ENCODE results near the gene PTPRN2. TPM values are rescaled to one million over a fixed set of nuclear protein-coding genes. Genes with fewer than 3 reads are reported as not detected.

Gene PTPRN2
- total and polyA plus RNA-seq, 9 of the 15 experiments (the other 6 are each of a cell fraction or from before 2014, with no cell fraction given) = not detected

DNA sequence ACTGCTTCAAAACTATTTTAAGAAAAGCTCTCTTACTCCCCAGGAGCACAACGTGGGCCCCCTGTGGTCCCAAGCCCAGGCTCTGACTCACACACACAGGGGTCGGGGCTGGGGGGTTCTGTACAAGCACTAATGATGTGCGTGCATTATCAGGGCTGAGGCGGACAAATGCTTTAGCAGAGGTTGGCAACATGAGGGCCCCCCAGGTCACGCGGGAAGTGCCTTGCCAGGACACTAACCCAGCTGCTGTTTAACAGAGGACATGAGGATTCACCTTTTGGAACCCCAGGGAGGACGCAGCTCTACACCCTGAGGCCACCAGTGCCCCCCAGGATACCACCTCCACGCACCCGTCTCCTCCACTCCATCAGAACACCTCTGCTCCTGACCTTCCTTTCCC, 908.0 kb downstream of the PTPRN2 start:
- H3K9me1 ChIP-seq (ENCODE audit: control insufficient read depth, insufficient read depth, low read length) = peaks cover 4% of the 10 kb centered on the region
- no peak overlapping the region for H3K4me2 ChIP-seq (ENCODE audit: insufficient read depth, low read length)
- H3K79me2 ChIP-seq (ENCODE audit: control insufficient read depth, insufficient read depth, low read length) = no peaks in the 10 kb centered on the region
- H3K27ac ChIP-seq (ENCODE audit: extremely low read depth, low read depth, low read length) = no peak overlapping the region
- DNase-seq (ENCODE audit: extremely low read depth in 1 of 4, low spot score in 3 of 4) = no peak
- ChIA-PET CTCF (ENCODE audit: low intra/inter-chr PET ratio) (no interaction called here), POLR2A (no interaction called here)
- in situ Hi-C loops (cut with MboI) = no loop called here
- 0 out of 2 replicates have a peak, but pooled peaks cover 7% of the 10 kb centered on the region for H4K20me1 ChIP-seq (replicated peaks; ENCODE audit: control insufficient read depth, insufficient read depth, low read length)
- peaks cover 67 to 75% of the 10 kb centered on the region in 2 experiments for H3K27me3 ChIP-seq (ENCODE audit: control insufficient read depth in 2 of 2, insufficient read depth in 2 of 2, low read length in 2 of 2)
- no peak overlapping the region for H3K9ac ChIP-seq (ENCODE audit: insufficient read depth in 1 of 2, low read depth in 2 of 2, low read length in 2 of 2)
- H3K36me3 ChIP-seq (ENCODE audit: control insufficient read depth, insufficient read depth, low read length) = no peaks in the 10 kb centered on the region
- no peak for FAIRE-seq
- 1% methylated on average over 9 of the region's 9 CpGs for WGBS (ENCODE audit: insufficient coverage, low coverage, missing lambda C conversion rate)
- no peak overlapping the region for H3K4me3 ChIP-seq
- TF ChIP-seq, protein P1, sequence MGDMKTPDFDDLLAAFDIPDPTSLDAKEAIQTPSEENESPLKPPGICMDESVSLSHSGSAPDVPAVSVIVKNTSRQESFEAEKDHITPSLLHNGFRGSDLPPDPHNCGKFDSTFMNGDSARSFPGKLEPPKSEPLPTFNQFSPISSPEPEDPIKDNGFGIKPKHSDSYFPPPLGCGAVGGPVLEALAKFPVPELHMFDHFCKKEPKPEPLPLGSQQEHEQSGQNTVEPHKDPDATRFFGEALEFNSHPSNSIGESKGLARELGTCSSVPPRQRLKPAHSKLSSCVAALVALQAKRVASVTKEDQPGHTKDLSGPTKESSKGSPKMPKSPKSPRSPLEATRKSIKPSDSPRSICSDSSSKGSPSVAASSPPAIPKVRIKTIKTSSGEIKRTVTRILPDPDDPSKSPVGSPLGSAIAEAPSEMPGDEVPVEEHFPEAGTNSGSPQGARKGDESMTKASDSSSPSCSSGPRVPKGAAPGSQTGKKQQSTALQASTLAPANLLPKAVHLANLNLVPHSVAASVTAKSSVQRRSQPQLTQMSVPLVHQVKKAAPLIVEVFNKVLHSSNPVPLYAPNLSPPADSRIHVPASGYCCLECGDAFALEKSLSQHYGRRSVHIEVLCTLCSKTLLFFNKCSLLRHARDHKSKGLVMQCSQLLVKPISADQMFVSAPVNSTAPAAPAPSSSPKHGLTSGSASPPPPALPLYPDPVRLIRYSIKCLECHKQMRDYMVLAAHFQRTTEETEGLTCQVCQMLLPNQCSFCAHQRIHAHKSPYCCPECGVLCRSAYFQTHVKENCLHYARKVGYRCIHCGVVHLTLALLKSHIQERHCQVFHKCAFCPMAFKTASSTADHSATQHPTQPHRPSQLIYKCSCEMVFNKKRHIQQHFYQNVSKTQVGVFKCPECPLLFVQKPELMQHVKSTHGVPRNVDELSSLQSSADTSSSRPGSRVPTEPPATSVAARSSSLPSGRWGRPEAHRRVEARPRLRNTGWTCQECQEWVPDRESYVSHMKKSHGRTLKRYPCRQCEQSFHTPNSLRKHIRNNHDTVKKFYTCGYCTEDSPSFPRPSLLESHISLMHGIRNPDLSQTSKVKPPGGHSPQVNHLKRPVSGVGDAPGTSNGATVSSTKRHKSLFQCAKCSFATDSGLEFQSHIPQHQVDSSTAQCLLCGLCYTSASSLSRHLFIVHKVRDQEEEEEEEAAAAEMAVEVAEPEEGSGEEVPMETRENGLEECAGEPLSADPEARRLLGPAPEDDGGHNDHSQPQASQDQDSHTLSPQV (IDR thresholded peaks at IDR 0.05) = no peak
- TF ChIP-seq PTBP1 (IDR thresholded peaks at IDR 0.05; ENCODE audit: low read depth, low read length) = no peak
- no peak for TF ChIP-seq BMI1 (IDR thresholded peaks at IDR 0.05; ENCODE audit: low read length)
- TF ChIP-seq CHD4 (IDR thresholded peaks at IDR 0.05; ENCODE audit: insufficient read depth, insufficient replicate concordance, low read depth, low read length, poor library complexity, severe bottlenecking) = no peak
- no peaks in the 10 kb centered on the region for H3K9me3 ChIP-seq (replicated peaks; ENCODE audit: control insufficient read depth, insufficient read depth, low read depth, low read length)
- no TSS peak for BruUV-seq (replicated peaks)
- peaks cover 0 to 8% of the 10 kb centered on the region in 2 experiments; a peak in 1 of 5 replicates for H3K4me1 ChIP-seq (replicated peaks in 1 of 2; ENCODE audit: control insufficient read depth in 2 of 2, insufficient read depth in 2 of 2, low read length in 2 of 2)
- H2AFZ ChIP-seq (ENCODE audit: low read depth, low read length) = no peak overlapping the region
- no peak for ATAC-seq
- intact Hi-C loops (cut with micrococcal nuclease) = no loop called here
